Measurements from ENCODE around the gene DENND2A. TPM values are rescaled to one million over a fixed set of nuclear protein-coding genes. Genes with fewer than 3 reads are reported as not detected.
"Not testable (repeated sequence)": the region's sequence is repeated elsewhere in the genome, so short reads cannot be mapped to it uniquely, and the experiment has no call there.

Gene DENND2A
- total RNA-seq, 1 experiment from 2014 or later = 11.9 TPM

GRCh38 chr7:140624392-140625191, 16.0 kb downstream of the DENND2A start:
- no peak for DNase-seq
- H3K4me3 ChIP-seq (ENCODE audit: insufficient read depth, low read depth, low read length) = no peak overlapping the region
- H3K36me3 ChIP-seq (replicated peaks; ENCODE audit: control insufficient read depth, insufficient read depth, low read length) = no peaks in the 10 kb centered on the region
- no peaks in the 10 kb centered on the region for H3K27me3 ChIP-seq (ENCODE audit: control insufficient read depth, insufficient read depth, low read length)

- Histone ChIP-seq H3K4me3 (ENCODE audit: insufficient read depth, low read depth, low read length) (no peak overlapping the region), H3K27me3 (ENCODE audit: control insufficient read depth, insufficient read depth, low read length) (no peaks in the 10 kb centered on the region), H3K36me3 (replicated peaks; ENCODE audit: control insufficient read depth, insufficient read depth, low read length) (no peaks in the 10 kb centered on the region)
- DNase-seq = no peak
Observed at GRCh38 chr7:140623980-140624379, 16.6 kb downstream of the DENND2A start.

GRCh38 chr7:140621401-140622021, 19.1 kb downstream of the DENND2A start:
- Histone ChIP-seq H3K36me3 (replicated peaks; ENCODE audit: control insufficient read depth, insufficient read depth, low read length) (no peaks in the 10 kb centered on the region), H3K4me3 (ENCODE audit: insufficient read depth, low read depth, low read length) (no peak overlapping the region), H3K27me3 (ENCODE audit: control insufficient read depth, insufficient read depth, low read length) (no peaks in the 10 kb centered on the region)
- no peak for DNase-seq

- DNase-seq; H3K4me3 ChIP-seq (ENCODE audit: insufficient read depth, low read depth, low read length); H3K36me3 ChIP-seq (replicated peaks; ENCODE audit: control insufficient read depth, insufficient read depth, low read length); H3K27me3 ChIP-seq (ENCODE audit: control insufficient read depth, insufficient read depth, low read length): not testable (repeated sequence)
Observed at GRCh38 chr7:140619915-140620510, 20.6 kb downstream of the DENND2A start.

GRCh38 chr7:140619176-140619575, 21.4 kb downstream of the DENND2A start:
- H3K27me3 ChIP-seq (ENCODE audit: control insufficient read depth, insufficient read depth, low read length) = no peaks in the 10 kb centered on the region
- no peak for DNase-seq
- no peaks in the 10 kb centered on the region for H3K36me3 ChIP-seq (replicated peaks; ENCODE audit: control insufficient read depth, insufficient read depth, low read length)
- H3K4me3 ChIP-seq (ENCODE audit: insufficient read depth, low read depth, low read length) = no peak overlapping the region

GRCh38 chr7:140618306-140618705, 22.3 kb downstream of the DENND2A start:
- no peak for DNase-seq
- H3K27me3 ChIP-seq (ENCODE audit: control insufficient read depth, insufficient read depth, low read length) = no peaks in the 10 kb centered on the region
- H3K4me3 ChIP-seq (ENCODE audit: insufficient read depth, low read depth, low read length) = no peak overlapping the region
- no peaks in the 10 kb centered on the region for H3K36me3 ChIP-seq (replicated peaks; ENCODE audit: control insufficient read depth, insufficient read depth, low read length)

GRCh38 chr7:140617081-140617480, 23.5 kb downstream of the DENND2A start:
- H3K27me3 ChIP-seq (ENCODE audit: control insufficient read depth, insufficient read depth, low read length) = no peaks in the 10 kb centered on the region
- no peaks in the 10 kb centered on the region for H3K36me3 ChIP-seq (replicated peaks; ENCODE audit: control insufficient read depth, insufficient read depth, low read length)
- H3K4me3 ChIP-seq (ENCODE audit: insufficient read depth, low read depth, low read length) = no peak overlapping the region
- no peak for DNase-seq

GRCh38 chr7:140616328-140616727, 24.3 kb downstream of the DENND2A start:
- no peaks in the 10 kb centered on the region for H3K36me3 ChIP-seq (replicated peaks; ENCODE audit: control insufficient read depth, insufficient read depth, low read length)
- H3K27me3 ChIP-seq (ENCODE audit: control insufficient read depth, insufficient read depth, low read length) = no peaks in the 10 kb centered on the region
- DNase-seq = no peak
- H3K4me3 ChIP-seq (ENCODE audit: insufficient read depth, low read depth, low read length) = no peak overlapping the region

GRCh38 chr7:140611641-140612040, 29.0 kb downstream of the DENND2A start:
- Histone ChIP-seq H3K36me3 (replicated peaks; ENCODE audit: control insufficient read depth, insufficient read depth, low read length) (no peaks in the 10 kb centered on the region), H3K27me3 (ENCODE audit: control insufficient read depth, insufficient read depth, low read length) (no peaks in the 10 kb centered on the region), H3K4me3 (ENCODE audit: insufficient read depth, low read depth, low read length) (no peak overlapping the region)
- DNase-seq = no peak

GRCh38 chr7:140610204-140611165, 30.1 kb downstream of the DENND2A start:
- Histone ChIP-seq H3K4me3 (ENCODE audit: insufficient read depth, low read depth, low read length) (no peak overlapping the region), H3K36me3 (replicated peaks; ENCODE audit: control insufficient read depth, insufficient read depth, low read length) (no peaks in the 10 kb centered on the region), H3K27me3 (ENCODE audit: control insufficient read depth, insufficient read depth, low read length) (no peaks in the 10 kb centered on the region)
- no peak for DNase-seq

GRCh38 chr7:140609646-140610045, 31.0 kb downstream of the DENND2A start:
- Histone ChIP-seq H3K27me3 (ENCODE audit: control insufficient read depth, insufficient read depth, low read length) (no peaks in the 10 kb centered on the region), H3K36me3 (replicated peaks; ENCODE audit: control insufficient read depth, insufficient read depth, low read length) (no peaks in the 10 kb centered on the region)

GRCh38 chr7:140607441-140607989, 33.1 kb downstream of the DENND2A start:
- Histone ChIP-seq H3K36me3 (replicated peaks; ENCODE audit: control insufficient read depth, insufficient read depth, low read length) (no peaks in the 10 kb centered on the region), H3K27me3 (ENCODE audit: control insufficient read depth, insufficient read depth, low read length) (no peaks in the 10 kb centered on the region), H3K4me3 (ENCODE audit: insufficient read depth, low read depth, low read length) (no peak overlapping the region)
- DNase-seq = no peak

More at GRCh38 chr7:140609646-140610045, 31.0 kb downstream of the DENND2A start:
- no peak overlapping the region for H3K4me3 ChIP-seq (ENCODE audit: insufficient read depth, low read depth, low read length)
- no peak for DNase-seq

- DNase-seq = peak; percentile 61
- no peak overlapping the region for H3K4me3 ChIP-seq (ENCODE audit: insufficient read depth, low read depth, low read length)
- H3K27me3 ChIP-seq (ENCODE audit: control insufficient read depth, insufficient read depth, low read length) = no peaks in the 10 kb centered on the region
- H3K36me3 ChIP-seq (replicated peaks; ENCODE audit: control insufficient read depth, insufficient read depth, low read length) = no peaks in the 10 kb centered on the region
Observed at GRCh38 chr7:140605337-140605736, 35.3 kb downstream of the DENND2A start.

- no peaks in the 10 kb centered on the region for H3K36me3 ChIP-seq (replicated peaks; ENCODE audit: control insufficient read depth, insufficient read depth, low read length)
- no peaks in the 10 kb centered on the region for H3K27me3 ChIP-seq (ENCODE audit: control insufficient read depth, insufficient read depth, low read length)
- DNase-seq = no peak
- no peak overlapping the region for H3K4me3 ChIP-seq (ENCODE audit: insufficient read depth, low read depth, low read length)
Observed at GRCh38 chr7:140604760-140605159, 35.9 kb downstream of the DENND2A start.

Measured in H7 (cell line).